ENCODE data around the gene CAPZA1.

GRCh38 chr1:112689842-112690237 is 70.2 kb downstream of the CAPZA1 start:
- TF ChIP-seq, protein P1, sequence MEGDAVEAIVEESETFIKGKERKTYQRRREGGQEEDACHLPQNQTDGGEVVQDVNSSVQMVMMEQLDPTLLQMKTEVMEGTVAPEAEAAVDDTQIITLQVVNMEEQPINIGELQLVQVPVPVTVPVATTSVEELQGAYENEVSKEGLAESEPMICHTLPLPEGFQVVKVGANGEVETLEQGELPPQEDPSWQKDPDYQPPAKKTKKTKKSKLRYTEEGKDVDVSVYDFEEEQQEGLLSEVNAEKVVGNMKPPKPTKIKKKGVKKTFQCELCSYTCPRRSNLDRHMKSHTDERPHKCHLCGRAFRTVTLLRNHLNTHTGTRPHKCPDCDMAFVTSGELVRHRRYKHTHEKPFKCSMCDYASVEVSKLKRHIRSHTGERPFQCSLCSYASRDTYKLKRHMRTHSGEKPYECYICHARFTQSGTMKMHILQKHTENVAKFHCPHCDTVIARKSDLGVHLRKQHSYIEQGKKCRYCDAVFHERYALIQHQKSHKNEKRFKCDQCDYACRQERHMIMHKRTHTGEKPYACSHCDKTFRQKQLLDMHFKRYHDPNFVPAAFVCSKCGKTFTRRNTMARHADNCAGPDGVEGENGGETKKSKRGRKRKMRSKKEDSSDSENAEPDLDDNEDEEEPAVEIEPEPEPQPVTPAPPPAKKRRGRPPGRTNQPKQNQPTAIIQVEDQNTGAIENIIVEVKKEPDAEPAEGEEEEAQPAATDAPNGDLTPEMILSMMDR (IDR thresholded peaks at IDR 0.05 in 2 of 3, conservative IDR thresholded peaks at IDR 0.05 in 1 of 3; ENCODE audit: control insufficient read depth in 2 of 3, extremely low read depth in 1 of 3, insufficient read depth in 1 of 3, low read depth in 3 of 3, low read length in 3 of 3), result no peak
- TF ChIP-seq SMC3 (IDR thresholded peaks at IDR 0.05; ENCODE audit: borderline replicate concordance, low read length) (no peak), SKIL (IDR thresholded peaks at IDR 0.05; ENCODE audit: low read depth, poor library complexity, severe bottlenecking) (no peak), PBX3 (IDR thresholded peaks at IDR 0.05; ENCODE audit: insufficient replicate concordance, low read depth, low read length) (no peak), POLR2AphosphoS5 (IDR thresholded peaks at IDR 0.05; ENCODE audit: low read length) (no peak), EGR1 (IDR thresholded peaks at IDR 0.05; ENCODE audit: borderline replicate concordance in 1 of 2, low read depth in 2 of 2, low read length in 2 of 2) (no peak), YBX1 (IDR thresholded peaks at IDR 0.05) (no peak), CEBPB (IDR thresholded peaks at IDR 0.05; ENCODE audit: borderline replicate concordance in 1 of 2, low read depth in 2 of 2, low read length in 2 of 2) (no peak)
- TF ChIP-seq, protein P2, sequence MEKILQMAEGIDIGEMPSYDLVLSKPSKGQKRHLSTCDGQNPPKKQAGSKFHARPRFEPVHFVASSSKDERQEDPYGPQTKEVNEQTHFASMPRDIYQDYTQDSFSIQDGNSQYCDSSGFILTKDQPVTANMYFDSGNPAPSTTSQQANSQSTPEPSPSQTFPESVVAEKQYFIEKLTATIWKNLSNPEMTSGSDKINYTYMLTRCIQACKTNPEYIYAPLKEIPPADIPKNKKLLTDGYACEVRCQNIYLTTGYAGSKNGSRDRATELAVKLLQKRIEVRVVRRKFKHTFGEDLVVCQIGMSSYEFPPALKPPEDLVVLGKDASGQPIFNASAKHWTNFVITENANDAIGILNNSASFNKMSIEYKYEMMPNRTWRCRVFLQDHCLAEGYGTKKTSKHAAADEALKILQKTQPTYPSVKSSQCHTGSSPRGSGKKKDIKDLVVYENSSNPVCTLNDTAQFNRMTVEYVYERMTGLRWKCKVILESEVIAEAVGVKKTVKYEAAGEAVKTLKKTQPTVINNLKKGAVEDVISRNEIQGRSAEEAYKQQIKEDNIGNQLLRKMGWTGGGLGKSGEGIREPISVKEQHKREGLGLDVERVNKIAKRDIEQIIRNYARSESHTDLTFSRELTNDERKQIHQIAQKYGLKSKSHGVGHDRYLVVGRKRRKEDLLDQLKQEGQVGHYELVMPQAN (conservative IDR thresholded peaks at IDR 0.05), result no peak
